Stimulated activated CD4-positive, alpha-beta T cell treated with anti-CD3 and anti-CD28 coated beads, Interleukin-2, amount 100 ng/mL, for 4 hours (primary cell): ENCODE measurements around the gene FLNB.
"Not testable (repeated sequence)": the region's sequence is repeated elsewhere in the genome, so short reads cannot be mapped to it uniquely, and the experiment has no call there.

ENCODE experiments used
- DNase-seq: peaks from one replicate; pipeline ENCODE4 v3.0.0-alpha.2; 2020; ENCODE audit warnings: low read depth

Gene FLNB

DNA sequence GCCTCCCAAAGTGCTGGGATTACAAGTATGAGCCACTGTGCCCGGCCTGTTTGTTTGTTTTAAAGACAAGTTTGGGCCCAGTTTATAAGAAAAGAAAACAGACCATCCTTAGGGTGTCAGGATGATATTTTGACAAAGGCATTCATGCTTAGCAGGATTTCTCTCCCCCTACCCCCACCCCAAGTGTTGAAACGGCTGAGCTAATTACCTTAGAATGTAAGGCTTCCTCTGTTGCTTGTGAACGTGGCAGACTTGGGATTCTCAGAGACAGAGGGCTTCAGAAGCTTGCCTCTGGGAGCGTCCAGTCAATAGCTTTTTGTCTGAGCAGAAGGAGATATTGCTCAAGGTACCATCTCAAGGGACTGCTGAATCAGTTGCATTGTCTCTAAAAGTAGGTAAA lies 24.0 kb downstream of the FLNB start:
- DNase-seq: no peak

DNA sequence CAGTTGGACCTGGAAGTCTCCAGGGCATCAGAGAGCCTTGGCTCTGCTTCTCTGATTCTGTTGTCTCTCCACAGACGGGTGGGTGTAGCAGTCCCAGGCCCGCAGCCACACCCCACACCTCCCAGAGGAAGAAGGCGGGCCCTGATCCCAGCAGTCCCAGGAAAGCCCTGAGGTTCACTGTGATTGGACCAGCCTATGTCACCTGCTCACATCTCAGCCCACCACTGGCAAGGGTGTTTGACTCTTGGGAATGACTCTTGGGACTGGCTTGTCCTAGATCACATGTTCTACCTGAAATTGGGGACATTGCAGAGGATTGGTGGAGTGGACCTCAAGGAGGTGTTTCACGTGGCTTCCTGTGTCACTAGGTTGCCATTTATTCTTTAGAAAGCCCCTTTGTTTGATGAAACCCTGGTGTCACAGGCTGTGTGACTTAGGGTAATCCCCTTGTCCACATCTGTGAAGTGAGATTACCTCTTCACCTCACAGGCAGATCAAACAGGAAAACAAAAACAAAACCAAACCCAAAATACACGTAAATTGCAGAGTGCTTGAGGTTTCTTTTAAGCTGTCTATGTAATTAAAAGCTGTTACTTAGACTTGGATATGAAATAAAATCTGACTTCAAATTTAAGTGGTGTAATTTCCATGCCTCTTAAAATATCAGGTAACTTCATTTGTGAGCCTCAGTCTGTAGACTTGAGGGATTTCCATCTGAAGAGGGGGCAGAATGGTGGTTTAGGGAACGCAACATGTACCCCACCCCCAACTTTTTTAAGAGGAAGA lies 26.7 kb downstream of the FLNB start:
- DNase-seq: no peak

DNA sequence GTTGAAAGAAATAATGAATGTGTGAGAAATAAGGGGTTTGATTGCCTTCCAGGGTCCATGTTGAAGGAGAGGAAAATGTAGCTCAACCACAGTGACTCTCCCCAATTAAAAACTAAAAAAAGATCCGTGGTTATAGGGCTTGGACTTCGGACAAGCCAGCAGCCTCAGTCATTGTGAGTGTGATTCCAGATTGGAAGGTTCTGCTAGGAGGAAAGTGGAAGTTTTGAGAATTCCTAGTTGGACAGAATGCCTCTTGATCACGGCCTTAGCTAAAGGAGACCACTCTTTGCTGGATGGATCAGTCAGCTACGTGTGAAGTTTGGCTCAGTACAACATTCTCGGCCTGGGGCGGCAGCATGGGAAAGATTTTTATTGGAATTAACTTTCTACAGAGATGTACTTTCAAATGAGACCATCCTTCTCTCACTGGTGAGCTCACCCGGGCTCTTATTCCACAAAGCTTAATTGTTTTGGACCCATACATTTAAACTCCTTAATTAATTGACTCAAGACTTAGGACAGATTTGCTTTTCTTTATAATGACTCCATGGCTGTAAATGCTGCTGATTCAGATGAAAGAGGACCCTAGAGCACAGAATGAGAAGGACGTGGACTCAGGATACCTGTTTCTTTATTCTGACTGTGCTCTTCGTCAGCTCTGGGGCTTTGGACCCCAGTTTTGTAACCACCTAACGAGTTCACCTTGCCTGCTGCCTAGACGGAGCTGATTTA lies 27.5 kb downstream of the FLNB start:
- DNase-seq: no peak

DNA sequence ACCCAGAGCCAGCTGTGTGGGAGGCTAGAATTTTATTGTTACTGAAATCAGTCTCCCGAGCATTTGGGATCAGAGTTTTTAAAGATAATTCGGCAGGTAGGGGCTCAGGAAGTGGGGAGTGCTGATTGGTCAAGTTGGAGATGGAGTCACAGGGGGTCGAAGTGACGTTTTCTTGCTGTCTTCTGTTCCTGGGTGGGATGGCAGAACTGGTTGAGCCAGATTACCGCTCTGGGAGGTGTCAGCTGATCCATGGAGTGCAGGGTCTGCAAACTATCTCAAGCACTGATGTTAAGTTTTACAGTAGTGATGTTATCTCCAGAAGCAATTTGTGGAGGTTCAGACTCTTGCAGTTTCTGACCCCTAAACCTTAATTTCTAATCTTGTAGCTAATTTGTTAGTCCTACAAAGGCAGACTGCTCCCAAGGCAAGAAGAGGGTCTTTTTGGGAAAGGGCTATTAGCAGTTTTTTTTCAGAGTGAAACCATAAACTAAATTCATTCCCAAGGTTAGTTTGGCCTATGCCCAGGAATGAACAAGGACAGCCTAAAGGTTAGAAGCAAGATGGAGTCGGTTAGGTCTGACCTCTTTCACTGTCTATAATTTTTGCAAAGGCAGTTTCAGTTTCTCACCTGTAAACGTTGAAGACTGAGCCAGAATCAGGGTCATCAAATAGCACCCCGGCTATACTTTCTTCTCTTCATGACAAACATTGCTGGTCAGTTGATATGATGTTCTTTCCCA lies 28.2 kb downstream of the FLNB start:
- no peak for DNase-seq

DNA sequence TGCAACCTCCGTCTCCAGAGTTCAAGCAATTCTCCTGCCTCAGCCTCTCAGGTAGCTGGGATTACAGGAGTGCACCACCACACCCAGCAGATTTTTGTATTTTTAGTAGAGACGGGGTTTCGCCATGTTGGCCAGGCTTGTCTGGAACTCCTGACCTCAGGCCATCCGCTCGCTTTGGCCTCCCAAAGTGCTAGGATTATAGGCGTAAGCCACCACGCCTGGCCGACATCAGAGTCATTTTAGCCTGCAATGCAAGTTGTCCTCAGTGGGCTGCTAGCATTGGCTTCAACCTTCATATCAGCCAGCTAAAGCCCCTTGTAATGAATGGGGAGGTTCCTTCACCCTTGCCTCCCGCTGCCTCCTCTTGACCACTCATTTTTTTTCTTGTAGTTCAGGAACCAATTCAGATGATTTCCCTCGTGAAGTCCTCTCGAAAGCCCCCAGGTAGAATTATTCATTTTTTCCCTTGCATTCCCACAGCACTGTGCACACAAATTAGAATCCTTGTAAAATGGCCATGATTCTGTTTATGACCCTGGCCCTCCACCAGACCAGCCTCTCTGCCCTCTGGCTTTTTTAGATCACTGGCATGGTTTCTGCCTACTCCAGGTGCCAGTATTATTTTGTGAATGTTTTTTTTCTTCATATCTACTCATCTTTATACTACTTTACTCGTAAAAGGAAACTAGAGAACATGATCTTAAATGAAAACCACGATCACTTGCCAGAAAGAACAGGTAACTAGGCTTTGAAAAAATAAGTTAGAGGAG lies 29.1 kb downstream of the FLNB start:
- DNase-seq: no peak

DNA sequence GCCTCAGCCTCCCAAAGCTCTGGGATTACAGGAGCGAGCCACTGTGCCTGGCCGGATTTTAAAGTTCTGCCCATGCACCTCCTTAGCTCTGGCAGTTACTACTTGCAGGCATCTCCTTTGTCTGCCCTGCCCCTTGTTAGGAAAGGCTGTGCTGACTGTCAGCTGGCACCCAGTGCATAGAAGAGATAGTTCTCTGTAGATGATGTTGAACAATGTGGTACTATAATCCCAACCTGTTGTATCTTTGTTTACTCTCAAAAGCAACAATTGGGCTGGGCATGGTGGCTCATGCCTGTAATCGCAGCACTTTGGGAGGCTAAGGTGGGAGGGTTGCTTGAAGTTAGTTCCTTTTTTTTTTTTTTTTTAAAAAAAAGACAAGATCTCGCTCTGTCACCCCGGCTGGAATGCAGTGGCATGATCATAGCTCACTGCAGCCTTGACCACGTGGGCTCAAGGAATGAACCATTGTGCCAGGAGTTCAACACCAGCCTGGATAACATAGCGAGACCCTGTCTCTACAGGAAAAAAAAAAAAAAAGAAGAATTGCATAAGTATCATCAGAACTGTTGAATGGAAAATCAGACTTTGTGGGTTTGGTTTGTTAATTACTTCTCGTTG lies 30.6 kb downstream of the FLNB start:
- DNase-seq: no peak

DNA sequence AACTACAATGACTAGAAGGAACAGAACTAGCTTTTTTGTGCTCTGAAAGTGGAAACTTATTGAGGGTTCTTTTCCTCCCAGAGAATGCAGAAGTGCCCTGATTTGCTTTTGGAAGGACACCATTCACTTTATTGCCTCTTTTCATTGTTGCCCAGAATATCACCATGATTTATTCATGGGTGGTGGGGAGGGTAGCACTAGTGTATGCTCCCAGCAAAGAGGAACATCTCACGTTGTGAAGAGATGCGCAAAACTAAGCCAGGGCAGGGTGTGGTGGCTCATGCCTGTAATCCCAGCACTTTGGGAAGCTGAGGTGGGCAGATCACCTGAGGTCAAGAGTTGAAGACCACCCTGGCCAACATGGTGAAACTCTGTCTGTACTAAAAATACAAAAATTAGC lies 31.4 kb downstream of the FLNB start:
- DNase-seq: no peak

DNA sequence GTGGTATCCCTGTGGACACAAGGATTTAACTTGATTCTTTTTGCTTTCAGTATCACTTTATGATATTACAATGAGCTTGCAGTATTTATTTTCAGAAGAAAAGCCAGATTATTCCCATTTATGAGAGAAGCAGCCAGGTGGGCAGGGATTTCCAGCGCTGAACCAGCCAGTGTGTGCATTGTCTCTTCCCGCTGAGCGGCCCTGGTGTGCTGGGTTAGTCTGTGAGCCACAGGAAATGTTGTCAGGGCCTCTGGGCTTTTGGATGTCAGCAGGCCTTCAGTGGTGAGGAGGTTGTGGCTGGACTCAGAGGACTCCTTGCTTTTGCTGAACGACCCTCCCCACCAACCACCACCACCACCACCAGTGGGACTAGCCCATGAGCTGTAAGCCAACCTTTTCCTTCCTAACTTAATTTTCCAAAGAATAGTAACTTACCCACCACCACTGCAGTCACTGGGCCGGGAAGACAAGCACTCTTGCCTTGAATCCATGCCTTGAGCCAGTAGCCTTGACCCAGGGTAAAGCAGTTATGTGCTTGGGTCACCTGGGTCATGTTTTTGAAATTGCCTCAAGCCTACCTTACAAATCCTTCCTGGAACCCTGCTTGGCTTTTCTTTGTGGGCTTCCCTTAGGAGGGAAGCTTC lies 33.1 kb downstream of the FLNB start:
- DNase-seq: no peak

DNA sequence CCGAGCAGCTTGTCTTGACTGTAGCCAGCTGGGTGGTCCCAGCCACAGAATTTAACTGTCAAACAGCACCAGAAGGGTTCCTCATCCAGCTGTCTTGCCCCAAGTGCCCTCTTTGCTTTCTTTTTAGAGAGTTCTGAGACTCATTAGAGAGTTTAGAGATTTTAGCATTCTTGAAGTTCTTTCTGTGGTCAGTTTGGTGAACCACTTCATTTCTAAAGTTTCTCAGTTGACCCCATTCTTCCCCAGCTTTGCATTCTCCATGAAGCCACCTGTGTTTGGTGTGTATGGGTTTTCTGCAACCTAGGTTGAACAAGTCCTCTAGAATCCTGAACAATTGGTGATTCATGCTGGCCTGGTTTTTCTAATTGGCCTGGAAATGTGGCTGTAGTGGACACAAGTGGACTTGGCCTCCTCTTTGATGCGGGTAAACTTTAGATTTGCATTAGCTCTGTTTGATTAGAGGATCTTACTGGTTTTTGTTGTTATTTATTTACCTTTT lies 33.7 kb downstream of the FLNB start:
- DNase-seq: no peak

DNA sequence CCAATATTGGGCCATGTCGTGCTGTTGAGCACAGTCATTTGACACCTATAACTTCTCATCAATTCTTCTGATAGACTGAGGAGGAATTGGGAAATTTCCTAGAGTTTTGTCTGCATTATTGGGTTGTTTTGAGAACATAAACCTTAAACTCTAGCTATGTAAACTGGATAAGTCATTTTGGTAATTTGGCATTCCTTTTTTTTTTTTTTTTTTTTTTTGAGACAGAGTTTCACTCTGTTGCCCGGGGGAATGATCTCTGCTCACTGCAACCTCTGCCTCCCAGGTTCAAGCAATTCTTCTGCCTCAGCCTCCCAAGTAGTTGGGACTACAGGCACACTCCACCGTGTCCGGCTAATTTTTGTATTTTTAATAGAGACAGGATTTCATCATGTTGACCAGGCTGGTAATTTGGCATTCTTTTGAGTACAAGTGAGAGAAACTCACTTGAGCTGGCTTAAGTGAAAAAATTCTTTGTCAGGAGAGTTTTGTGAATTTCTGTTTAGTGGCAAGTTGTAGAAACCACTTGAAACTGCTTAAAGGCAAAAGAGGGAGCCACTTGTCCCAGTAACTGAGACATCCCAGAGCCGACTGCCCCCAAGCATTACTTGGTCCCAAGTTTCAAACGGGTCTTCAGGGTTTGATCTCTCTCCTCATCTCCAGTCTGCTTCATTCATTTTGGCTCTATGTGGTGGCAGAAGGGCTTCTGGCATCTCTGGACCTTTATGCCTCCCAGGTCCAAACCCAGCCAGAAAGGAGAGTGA lies 34.9 kb downstream of the FLNB start:
- no peak for DNase-seq

DNA sequence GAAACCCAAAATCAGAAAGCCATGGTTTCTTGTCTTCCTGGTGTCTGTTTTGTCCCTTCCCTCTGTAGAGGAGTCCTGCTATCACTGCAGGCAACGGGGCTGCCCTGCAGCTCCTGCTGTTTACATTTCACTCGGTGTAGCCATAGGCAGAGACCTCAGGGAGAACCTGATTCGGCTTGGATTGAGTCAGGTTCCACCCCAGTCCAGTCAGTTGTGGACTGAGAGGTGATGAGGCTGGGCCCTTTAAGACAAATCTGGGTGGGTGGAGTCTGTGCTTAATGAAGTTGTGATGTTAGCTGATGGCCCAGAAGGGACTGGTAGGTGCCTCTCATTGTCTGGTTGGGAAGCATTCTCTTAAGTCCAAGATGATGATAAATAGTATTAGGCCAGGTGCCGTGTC lies 35.7 kb downstream of the FLNB start:
- no peak for DNase-seq

DNA sequence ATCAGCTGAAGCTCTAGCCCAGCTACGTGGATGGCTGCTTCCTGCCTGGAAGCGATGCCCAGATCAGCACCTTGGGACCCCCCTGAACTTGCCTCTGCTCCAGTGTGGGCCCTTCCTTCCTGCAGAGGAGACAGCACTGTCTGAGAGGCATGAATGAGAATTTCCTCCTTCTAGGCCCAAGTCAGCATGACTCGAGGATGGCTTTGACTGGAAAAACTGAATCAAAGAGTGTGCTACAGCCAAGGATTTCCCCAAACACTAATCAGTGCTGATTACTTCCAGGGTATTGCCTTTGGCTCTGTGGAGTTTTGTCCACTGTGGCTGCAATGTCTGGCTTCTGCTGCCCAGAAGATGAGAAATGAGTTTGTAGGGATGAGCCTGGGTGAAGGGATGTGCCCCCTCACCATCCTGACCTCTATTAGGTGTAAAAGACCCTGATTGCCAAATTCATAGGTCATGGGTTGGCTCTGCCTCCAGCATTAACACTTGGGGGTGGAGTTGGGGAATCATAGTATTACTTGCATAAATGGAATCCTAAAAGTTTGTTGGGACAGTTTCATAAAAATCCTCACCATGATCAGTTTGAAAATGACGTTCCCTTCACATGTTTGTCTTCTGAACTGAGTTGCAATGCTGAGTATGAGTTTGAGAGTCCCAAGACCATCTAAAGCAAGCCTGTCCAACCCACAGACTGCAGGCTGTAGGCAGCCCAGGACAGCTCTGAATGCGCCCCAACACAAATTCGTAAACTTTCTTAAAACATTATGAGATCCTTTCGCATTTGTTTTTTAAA lies 36.7 kb downstream of the FLNB start:
- no peak for DNase-seq

DNA sequence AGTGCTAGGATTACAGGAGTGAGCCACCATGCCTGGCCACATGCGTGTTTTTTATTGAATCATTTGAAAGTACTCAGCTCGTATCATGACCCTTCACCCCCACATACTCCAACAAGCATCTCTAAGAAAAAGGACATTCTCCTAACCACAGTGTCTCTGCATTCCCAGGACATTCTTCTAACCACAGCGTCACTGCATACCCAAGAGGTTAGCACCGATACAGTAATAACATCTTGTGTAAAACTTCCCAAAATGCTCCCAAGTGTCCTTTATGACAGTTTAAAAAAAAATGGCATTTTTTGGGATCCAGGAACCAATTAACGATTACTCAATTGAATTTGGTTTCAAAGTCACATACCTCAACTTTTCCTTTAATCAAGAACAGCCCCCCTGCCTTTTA lies 39.6 kb downstream of the FLNB start:
- DNase-seq: no peak

DNA sequence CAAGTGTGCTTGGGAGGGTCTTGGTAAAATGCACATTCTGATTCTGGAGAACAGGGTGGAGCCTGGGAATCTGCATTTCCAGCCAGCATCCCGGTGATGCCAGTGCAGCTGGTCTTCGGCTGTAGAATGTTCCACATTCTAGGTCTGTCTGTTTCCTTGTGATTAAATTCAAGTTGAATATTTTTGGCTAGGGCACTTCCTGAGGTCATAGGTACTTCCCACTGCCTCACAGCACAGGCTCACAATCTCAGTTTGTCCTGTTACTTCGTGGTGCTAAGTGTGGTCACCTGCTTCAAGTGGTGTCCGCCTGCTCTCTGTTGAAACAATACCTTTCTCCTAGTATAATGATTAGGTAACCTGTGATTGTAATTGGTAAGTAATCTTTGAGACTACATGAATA lies 40.1 kb downstream of the FLNB start:
- DNase-seq: no peak

DNA sequence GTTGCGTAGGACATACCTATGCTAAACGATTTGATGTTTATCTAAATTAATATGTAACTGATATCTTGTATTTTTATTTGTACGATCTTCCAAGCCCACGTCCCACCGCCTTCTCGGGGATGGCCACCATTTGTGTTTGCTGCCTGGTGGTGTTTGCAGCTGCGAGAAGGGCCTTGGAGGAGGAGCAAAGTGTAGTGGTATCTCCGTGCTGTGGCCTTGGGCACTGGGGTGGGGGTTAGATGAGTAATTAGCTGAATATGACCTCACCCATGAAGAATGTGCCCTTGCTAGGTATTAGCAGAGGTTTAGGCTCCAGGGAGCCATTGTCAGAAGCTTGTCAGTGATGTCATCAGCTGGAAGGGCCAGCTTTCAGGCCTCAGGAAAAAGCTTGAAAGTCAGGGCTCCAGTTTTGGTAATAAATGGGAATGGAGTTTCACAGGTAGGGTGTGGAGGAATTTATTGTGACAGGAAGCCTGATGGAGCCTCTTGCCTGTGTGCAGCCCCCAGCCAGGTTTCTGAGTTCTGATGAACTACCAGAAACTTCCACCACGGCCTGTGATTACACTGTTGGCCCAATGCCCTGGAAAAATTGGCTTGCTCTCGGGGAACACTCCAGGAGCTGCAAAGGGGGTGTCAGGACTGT lies 41.0 kb downstream of the FLNB start:
- DNase-seq: no peak

DNA sequence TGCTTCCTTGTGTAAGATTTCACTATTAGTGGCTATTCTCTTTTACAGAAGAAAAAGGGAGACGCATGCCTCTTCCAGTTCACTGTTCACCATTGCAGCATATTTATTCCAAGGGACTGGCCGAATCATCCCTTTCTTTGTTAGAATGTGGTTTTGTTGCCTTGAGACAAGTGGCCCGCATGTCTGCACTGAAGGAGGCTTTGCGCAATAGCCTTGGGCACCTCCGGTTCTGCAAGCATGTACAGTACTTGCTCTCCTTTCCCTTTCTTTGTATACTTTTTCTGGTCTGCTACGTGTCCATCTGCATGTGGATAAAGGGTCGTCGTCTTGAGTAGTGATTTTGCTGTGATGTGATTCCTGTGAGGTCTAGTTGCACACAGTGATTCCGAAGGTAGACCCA lies 43.0 kb downstream of the FLNB start:
- no peak for DNase-seq

DNA sequence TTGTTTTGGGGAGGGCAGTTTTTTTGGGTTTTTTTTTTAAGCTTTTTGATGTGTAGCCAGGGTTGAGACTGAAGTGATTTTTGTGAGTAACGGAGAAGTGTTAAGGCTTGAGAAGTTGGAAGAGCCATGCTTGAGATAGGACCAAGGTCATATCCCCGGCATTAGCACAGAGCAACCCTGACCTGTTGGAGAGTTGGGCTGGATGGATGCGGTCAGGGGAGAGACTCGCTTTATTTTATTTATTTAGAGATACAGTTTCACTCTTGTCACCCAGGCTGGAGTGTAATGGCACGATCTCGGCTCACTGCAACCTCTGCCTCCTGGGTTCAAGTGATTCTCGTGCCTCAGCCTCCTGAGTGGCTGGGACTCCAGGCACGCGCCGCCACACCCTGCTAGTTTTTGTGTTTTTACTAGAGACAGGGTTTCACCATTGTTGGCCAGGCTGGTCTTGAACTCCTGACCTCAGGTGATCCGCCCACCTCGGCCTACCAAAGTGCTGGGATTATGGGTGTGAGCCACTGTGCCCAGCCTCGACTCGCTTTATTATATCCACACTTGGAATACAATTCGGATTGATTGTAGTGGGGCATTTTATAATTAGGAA lies 43.5 kb downstream of the FLNB start:
- not testable (repeated sequence) for DNase-seq
